Ovary (tissue), 3 donors: ENCODE measurements around the gene CORO1A.

Experiments
- CTCF ChIP-seq, 3 donors: fragments of 450-650 bp in 2 of 3; fragments of 200-600 bp in 1 of 3; IDR thresholded peaks; one replicate each; pipeline versions ENCODE4 v1.5.1 to v1.8.0; 2016 to 2022; ENCODE audit warnings: antibody characterized with exemption in 3 of 3, mild to moderate bottlenecking in 1 of 3
- EP300 ChIP-seq: sonication (generic); formaldehyde crosslinking; IDR thresholded peaks from one replicate; pipeline ENCODE4 v1.6.1; 2017; ENCODE audit warnings: antibody characterized with exemption
- POLR2A ChIP-seq: fragments of 450-650 bp; IDR thresholded peaks from one replicate; pipeline ENCODE4 v1.6.1; 2017; ENCODE audit warnings: antibody characterized with exemption, mild to moderate bottlenecking, moderate library complexity
- donor health status: DM: no; HTN: no; CAD: no.

- TF ChIP-seq CTCF (IDR thresholded peaks at IDR 0.05): no peak
- no peak for TF ChIP-seq POLR2A
- TF ChIP-seq EP300: no peak
Observed at GRCh38 chr16:30139583-30140481, 43.6 kb upstream of the CORO1A start.
